DMS79 treated with DMSO at 0.1 percent for 48 hours (cell line): ENCODE results near the gene RPS19BP1.
"Not testable (repeated sequence)": the region's sequence is repeated elsewhere in the genome, so short reads cannot be mapped to it uniquely, and the experiment has no call there.

Experiments used
- DNase-seq: peaks from one replicate; lab custom pipeline; 2025; lab: John Stamatoyannopoulos, UW

Gene RPS19BP1

GRCh38 chr22:39528681-39529486 lies 3.7 kb downstream of the RPS19BP1 start:
- DNase-seq: peak; percentile 77

DNA sequence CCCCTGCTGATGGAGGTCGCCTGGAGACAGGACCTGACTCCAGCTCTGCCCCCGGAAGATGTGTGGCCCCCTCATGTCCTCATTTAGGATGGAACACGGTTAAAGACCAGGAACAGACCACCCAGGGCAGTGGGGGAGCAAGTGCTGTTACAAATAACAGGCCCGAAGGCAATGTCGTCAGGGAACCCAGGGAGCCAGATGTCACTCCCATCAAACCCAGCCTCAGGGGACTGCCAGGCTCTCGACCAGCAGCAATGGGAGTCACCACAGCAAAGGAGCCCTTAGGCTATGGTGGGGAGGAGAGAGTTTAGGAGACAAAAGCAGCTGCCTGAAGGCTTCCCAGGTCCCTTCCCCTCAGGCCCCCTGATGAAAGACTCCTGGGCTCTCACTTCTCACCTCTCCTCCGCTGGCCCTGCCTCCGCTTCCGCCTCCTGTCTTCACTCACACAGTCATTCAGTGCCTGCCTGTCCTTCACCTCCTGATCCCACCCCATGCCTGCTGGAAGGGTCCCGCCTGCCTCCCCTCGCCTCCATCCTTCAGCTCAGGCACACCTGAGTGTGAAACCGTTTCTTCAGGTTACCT lies 4.4 kb downstream of the RPS19BP1 start:
- DNase-seq: peak; percentile 19

- DNase-seq: no peak
These were observed 5.0 kb downstream of the RPS19BP1 start for GRCh38 chr22:39527481-39527961.

- no peak for DNase-seq
These were observed 5.8 kb downstream of the RPS19BP1 start for GRCh38 chr22:39526736-39527171.

DNA sequence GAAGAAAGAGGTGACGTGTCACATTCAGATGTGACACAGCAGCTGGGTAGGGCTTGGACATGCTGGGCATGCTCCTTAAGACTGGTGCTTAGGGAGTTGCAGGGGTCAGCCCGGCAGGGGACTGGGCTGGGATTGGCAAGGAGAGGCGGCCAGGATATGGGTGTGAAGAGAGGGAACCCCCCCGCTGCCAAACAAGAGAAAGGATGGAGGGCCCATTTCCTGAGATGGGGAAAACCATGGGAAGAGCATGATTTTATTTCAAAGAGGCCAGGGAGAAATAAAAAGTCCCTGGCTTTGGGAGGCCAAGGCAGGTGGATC lies 6.9 kb downstream of the RPS19BP1 start:
- no peak for DNase-seq

DNA sequence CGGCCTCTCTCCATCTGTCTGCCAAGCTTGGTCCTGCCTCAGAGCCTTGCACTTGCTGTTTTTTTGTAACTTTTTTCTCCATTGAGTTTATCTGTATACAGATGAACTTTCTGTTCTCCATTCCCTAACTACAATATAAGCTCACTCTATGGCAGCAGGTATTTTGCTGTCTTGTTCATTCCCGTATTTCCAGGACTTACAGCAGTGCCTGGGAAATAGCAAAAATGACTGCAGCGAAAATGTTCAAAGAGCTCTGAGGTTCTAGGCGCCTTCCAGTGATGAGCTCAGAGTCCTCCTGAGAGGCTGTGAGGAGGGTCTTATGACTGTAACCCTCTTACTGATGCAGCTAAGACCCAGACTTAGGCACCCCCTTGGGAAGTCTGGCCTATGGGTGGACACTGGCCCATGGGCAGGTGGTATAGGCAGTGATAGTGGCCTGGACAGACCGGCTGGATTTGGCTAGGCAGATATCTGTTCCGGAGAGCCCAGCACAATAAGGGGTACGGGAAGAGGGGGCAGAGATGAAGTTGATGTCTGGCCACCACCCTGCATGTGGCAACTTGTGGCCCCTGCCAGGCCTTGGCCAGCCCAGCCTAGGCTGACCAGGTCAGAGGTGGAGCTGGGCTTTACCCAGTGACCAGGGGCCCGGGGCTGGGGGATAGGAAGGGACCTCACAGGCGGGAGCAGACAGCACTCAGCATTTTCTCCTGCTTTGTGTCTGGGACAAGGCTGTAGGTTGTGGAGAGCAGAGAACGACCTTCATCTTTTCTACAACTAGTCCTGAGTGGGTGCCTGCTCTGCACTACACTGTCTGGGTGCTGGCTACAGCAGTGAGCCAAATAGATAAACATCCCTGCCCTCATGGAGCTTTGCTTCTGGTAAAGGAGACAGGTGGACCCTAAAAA lies 7.5 kb downstream of the RPS19BP1 start:
- DNase-seq: no peak

DNA sequence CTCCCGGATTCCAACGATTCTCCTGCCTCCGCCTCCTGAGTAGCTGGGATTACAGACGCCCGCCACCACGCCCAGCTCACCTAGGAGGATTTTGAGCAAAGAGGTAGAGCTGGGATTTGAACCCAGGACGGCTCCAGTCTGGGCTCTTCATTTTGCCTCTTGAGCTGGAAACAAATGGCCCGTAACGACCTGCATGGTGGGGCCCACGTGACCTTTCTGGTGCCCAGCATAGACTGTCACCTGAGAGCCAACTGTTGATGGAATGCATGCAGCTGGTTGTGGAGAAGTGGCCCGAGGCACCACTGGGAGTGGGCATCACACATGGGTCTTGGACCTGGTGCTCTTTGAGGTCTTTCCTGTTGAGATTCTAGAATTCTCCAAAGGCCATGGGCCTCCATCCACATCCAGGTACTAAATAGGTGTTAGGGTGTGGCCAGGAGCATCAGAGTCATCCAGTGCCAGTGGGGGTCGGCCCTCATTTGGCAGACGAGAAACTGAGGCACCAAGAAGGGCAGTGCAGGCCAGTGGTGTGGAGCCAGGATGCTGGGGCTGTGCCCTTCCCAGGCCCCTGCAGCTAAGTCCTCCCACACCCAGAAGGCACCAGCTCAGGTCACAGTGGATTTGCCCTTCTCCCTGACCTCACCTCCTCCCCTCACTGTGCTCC lies 8.3 kb downstream of the RPS19BP1 start:
- no peak for DNase-seq

- peak; percentile 49 for DNase-seq
These were observed 9.8 kb downstream of the RPS19BP1 start for GRCh38 chr22:39522567-39523300.

DNA sequence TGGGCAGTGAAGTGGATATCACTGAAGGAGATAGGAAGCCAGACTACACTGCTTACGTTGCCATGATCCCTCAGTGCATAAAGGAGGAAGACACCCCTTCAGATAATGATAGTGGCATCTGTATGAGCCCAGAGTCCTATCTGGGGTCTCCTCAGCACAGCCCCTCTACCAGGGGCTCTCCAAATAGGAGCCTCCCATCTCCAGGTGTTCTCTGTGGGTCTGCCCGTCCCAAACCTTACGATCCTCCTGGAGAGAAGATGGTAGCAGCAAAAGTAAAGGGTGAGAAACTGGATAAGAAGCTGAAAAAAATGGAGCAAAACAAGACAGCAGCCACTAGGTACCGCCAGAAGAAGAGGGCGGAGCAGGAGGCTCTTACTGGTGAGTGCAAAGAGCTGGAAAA lies 10.5 kb downstream of the RPS19BP1 start:
- DNase-seq: not testable (repeated sequence)

DNA sequence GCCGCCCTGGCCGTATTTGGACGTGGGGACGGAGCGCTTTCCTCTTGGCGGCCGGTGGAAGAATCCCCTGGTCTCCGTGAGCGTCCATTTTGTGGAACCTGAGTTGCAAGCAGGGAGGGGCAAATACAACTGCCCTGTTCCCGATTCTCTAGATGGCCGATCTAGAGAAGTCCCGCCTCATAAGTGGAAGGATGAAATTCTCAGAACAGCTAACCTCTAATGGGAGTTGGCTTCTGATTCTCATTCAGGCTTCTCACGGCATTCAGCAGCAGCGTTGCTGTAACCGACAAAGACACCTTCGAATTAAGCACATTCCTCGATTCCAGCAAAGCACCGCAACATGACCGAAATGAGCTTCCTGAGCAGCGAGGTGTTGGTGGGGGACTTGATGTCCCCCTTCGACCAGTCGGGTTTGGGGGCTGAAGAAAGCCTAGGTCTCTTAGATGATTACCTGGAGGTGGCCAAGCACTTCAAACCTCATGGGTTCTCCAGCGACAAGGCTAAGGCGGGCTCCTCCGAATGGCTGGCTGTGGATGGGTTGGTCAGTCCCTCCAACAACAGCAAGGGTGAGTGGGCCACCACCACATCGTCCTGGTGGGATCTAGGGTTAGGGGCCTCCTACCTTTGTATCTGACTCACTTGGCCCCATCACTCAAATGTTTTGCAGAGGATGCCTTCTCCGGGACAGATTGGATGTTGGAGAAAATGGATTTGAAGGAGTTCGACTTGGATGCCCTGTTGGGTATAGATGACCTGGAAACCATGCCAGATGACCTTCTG lies 11.3 kb downstream of the RPS19BP1 start:
- peak; percentile 11 for DNase-seq

- peak; percentile 81 for DNase-seq
These were observed 12.1 kb downstream of the RPS19BP1 start, which contains the start of gene ATF4 for GRCh38 chr22:39520226-39521105. TSS of gene ATF4 (plus strand) at chr22:39520562. CDS start at chr22:39521446, 884 bp downstream.

GRCh38 chr22:39519681-39520225 lies 12.8 kb downstream of the RPS19BP1 start:
- peak; percentile 90 for DNase-seq

DNA sequence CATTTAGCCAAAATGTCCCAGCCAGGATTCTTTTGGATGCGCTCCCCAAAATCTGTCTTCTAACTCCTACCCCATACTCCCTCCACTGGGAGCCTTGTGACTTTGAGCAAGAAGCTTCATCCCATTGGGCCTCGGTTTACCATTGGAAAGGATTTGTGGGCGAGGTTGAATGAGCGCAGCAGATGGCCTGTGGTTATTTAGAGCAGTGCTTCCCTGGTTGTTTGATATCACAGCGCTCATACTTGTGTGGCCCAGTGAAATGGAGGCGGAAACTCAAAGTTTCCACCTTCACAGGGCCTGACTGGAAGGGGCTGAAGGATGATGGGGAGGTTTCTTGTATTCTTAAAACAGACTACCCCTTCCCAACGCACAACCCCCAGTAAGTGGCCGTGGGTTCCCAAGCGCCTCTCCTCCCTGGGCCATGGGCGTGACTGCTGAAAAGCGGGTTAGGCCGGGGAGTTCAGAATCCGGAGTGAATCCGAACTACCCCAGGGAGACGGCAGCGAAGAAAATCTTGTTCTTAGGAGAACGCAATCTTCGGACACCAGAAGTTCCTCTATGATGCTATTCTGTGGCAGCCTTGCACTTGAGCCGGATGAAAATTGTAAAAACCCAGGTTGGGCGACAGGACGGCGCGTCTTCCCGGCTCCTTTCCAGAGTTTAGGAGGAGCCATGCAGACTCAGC lies 13.4 kb downstream of the RPS19BP1 start:
- peak; percentile 46 for DNase-seq

- DNase-seq: no peak
These were observed 14.3 kb downstream of the RPS19BP1 start for GRCh38 chr22:39518144-39518786.

DNA sequence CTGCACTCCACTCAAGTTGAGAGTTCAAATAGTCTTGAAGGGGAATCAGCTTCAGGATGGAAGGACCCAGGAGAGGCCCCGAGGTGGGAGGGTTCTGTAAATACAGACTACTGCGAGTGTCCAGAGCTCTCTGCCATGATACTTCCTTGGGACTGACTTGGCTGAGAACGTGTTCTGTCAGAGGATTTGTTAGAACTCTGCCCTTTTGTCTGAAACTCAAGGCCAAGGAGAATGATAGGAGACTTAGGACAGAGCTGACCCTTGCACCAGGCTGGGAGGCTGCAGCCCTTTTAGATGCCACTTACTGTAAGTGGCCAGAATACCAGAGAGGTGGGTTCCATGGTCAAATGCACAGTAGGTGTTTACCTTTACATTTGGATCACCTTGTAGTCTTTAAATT lies 15.1 kb downstream of the RPS19BP1 start:
- no peak for DNase-seq

DNA sequence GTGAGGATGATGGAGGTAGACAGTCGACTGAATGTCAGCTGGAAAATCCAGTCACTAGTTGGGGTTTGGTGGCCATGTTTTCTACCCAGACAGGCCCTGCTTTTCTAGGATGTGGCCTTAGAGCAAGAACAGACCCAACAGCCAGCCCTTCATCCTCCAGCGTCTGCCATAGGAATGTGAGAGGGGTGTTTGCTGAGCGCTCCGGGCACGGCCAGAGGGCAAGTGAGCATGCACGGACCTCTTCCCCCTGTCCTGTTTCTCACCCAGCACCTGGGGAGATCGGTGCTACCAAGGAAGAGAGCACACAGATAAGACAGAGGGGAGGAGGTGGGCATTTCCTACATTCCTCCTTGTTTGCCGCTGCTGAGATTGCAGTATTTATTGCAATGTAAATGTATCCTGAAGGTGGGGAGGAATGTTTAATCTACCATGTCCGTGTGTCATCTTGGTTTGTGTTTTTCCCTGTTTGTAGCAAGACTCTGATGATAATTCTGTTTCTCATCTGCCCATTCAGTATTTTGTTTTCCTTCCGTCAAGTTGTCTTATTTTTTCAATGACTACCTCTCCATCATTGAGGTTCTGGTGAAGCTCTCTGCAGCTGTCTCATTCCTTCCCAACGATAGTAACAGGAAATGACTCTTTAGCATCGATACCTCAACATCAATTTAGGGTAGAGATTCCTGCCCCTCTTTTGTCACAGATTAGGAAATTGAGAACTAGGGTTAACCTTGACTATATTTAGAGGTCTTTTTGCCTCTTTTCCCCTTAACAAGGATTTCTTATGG lies 17.1 kb downstream of the RPS19BP1 start:
- no peak for DNase-seq

DNA sequence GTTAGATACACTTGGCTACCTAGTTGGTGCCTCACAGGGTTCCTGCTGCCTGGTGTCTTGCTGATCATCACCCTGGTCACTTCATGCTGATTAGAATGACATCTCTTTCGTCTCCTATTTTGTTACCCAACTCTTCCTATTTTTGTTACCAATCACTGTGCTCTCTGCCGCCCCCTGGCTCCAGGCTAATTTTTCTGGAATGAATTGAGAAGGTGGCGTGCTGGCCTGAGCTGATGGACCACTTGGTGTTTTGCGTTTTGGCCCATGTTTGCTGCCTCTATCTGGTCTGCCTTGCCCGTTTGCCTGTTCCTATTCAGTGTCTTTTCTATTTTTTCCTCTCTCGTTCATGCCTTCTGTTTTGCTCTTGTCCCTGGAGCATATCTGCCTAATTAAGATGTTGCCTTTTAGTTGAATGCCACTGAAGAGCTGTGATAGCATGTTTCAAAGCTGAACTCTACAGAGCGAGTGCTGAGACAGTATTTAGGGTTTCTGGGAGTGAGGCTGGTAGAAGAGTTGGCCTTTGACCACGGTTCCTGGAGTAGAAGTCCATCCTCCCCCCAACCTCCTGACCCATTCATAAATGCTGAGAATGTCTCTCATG lies 18.1 kb downstream of the RPS19BP1 start:
- DNase-seq: no peak
